GM18861 (cell line): Measurements from ENCODE around the gene COBL.

Source experiments
- ATAC-seq: cut with Tn5 transposase; IDR thresholded peaks from one replicate; pipeline ENCODE4 v1.9.1; 2021; ENCODE audit not compliant: unreplicated experiment

The COBL gene

DNA sequence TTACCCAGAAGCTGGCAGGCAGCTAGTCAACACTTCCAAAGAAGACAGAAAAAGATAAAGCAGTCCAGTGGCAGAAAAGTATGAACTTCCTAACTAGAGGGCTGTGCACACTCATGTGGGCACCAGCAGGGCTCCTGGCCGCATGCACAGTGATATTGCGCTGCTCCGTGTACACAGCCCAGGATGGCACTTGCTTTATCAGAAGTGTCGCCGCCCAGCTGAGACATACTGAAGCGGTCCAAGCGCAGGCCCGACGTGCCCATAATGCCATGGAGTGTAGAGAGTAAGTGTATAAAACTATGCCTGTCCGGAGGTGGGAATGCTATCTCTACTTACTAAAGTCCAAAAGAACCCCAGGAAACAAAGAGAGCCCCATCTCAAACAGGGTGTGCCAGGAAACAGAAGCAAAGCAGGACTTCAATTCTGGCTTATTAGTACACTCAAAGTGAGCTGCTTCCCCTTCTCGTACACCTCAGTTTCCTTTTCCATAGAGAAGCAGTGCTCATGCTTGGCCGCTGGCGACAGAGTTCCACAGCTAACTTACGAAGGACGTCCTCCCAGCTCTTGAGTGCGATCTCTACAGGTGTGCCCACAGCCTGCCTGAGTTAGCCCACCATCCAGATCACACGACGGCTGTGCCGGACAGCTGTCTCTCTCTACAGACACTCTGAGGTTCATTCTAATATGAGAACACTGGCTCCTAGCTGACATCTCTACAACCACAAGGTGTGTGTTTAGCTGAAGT is 234.3 kb downstream of the COBL start:
- no peak for ATAC-seq

DNA sequence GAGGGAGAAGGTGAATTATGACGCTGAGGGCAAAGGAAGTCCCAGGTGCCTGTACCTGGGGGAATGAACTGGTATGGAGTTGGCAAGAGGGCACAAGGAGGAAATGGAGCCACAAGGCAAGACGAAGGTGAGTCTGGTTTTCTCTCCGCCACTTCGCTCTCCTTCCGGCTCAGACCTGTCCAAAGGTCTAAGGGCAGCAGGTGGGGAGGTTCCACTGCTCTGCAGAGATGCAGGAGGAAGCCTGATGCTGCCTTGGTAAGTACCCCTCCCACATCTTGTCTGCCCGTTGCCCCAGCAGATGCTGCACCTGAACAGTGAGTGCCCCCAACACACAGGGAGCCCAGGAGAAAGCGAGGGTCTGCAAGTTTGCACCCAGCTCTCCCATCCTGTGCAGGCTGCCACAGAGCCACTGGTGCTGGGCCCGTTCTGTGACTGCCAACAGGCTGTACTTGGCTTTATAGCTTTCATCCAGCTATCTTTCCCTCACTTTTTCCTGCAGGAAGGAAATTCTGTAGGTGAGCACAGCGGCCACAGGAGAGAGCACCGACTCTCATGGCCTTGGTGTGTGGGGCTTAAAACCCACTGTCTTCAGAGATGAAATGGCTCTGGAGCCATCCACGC is 235.2 kb downstream of the COBL start:
- no peak for ATAC-seq

DNA sequence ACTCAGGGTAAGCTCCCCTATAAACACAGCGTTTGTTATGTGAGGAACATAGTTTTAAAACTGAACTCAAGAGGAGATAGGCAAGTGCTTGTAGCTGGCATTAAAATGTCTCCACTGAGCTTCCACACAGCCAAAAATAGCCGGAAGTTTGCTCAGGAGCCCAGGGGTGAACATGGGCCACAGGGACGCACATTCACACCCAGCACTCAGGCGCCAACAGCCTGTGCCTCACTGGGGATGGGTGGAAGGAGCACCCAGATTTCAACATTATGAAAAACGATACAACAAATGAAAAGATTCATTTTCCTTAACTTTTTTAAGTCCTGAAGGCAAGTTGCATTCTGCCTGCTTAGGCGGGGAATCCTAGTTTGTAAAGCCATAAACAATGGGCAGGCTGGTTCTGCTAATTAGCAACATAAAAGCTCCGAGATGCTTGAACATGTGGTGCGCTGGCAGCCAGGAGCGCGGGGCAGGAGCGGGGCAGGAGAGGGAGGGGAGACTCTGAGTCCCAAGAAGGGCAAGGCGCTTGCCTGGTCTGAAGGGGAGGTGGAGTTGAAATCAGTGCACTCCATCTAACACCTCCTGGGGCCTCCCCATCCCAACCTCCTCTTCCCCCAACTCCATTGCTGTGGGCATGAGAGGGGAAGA is 235.9 kb downstream of the COBL start:
- no peak for ATAC-seq

DNA sequence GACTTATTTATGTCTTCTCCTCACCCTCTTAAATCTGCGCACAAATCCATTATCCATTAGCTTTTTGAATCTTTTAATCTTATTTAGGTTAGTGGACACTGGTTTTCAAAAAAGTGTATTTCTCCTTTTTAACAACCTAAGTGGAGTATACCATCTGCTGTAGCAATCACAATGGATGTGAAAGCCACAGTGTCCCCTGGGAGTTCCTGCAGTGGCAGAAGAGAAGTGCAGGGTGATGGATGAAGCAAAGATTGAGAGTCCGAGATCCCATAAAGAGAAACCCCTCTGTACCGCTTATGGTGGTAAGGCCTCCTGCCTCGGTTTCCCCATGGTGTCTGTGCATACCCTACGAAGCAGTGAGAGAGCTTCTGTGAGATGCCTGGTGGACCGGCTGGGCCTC is 236.4 kb downstream of the COBL start:
- ATAC-seq, result no peak

DNA sequence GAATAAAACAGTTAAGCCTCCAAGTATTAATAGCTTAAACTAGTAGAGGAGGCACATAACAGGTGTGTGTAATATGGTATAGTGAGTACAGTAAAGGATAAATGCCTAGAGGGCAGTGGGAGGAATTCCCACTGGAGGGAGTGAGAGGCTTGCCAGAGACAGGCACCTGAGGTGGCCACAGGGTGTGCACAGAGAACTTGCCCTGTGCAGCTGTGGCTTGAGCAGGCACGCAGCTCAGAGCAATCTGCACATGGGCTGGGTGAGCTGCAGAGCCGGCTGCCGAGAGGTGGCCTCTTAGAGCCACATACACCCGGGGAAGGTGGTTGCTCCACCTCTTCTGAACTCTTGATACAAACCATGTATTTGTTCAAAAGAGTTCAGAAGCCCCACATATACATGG is 237.1 kb downstream of the COBL start:
- no peak for ATAC-seq

DNA sequence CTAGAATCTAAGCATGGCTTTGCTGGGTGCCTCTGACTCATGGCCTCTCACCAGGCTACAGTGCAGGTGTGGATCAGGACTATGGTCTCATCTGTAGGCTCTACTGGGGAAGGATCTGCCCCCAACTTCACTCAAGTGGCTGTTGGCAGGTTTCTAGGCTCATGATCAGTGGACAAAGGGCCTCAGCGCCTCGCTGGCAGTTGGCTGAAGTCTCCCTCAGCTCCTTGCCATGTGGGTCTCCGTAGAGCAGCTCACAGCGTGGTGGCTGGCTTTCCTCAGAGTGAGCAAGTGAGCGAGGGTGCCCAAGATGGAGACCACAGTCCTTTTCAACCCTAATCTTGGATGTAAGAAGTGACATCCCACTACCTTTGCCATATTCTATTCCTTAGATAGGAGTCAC is 238.0 kb downstream of the COBL start:
- ATAC-seq, result no peak

DNA sequence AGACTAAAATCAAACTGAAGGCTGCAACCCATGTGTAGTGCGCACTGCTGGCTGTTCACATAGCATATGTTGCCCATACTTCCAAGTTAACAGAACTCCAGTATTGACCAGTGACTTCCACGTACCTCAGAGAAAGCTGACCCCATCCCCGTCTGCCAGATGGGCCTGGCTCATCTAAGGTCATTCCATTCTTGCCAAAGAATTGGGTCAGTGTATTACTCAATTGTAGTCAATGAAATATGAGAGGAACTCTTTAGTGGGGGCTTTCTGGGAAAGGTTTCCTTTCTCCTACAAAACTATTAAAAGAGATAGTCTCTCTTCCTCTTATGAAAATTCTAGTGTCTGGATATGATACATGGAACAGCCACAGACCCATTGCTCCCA is 238.6 kb downstream of the COBL start:
- ATAC-seq, result no peak

DNA sequence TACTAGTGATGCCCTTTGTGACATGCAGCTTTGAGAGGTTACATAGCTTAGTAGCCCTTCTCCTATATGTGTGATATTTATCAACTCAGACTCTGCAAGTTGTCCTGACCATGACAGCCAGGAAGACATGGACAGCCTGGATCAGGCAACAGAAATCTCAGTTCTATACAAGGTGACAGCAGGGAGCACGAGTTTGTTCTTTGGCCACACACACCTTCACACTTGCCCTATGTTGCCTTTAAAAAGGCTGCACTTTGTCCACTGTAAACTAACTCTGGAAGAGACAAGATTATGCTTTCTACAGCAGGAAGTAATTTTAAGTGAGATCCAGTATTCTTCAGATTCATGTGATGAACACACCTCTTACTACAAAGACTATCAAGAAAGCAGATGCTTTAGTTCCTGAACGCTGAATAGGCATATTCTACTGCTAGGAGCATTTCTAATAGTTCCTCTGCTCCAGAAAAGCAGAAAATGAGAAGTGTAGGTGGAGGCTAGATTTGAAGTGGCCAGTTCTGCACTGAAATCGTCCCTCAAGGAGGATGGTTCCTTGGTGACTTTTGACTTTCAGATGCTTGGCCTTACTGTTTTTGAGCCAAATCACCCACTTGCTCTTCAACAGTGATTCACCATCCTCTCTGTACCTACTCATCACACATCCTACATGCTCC is 239.2 kb downstream of the COBL start:
- no peak for ATAC-seq

DNA sequence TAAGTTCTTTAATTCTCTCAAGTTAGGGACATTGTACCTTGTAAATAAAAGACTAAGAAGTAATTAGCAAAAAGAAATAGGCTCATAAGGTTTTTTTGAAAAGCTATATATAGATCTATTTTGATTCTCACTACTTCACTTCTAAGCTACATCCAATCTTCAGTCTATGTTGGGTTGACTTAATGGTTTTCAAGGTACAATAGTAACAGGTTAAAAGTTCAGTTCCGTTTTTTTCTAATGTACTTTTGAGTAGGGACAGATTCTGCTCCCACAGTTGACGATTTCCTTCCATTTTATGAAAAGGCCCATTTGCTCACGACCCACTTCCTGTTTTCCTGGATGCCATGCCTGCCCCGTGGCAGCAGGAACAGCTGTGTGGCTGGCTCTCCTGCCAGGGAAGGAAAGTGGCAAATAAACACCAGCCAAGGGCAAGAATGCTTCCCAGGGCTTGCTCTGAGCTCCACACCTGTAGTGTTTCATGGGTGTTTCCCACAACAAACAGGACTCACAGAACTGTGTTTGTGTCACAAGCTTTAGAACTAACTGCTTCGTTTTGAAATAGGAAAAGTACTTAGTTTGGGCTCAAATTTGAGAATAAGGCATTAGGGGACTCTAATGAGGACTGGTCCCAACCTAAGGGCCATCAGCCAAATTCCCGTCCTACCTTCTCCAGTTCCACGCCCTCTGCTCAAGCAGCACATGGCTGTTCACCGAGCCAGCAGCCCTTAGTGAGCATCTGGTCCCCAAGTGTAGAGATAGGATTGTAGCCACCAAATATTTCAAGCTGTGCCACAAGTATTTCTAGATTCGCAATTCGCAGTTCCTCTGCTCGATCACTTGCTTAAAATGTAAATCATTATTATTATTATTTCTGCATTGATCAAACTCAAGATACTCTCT is 240.7 kb downstream of the COBL start:
- ATAC-seq, result no peak

DNA sequence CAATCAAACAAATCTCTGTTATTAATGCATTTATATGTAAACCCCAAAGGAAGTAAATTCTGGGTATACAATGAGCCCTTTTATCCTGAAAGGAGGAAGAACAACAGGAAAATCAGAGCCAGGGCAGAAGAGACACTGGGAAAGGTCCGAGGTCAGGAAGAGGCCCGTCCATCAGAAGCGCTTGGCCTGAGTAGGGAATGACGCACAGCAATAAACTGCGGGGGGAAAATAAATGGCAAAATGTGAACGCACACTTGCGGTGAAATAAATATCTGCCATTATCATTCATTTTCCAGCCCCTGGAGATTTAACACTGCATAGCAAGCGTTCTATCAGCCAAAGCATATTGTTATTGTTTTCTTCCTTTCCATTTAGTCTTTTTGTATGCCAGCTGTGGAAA is 243.4 kb downstream of the COBL start:
- ATAC-seq, result no peak

DNA sequence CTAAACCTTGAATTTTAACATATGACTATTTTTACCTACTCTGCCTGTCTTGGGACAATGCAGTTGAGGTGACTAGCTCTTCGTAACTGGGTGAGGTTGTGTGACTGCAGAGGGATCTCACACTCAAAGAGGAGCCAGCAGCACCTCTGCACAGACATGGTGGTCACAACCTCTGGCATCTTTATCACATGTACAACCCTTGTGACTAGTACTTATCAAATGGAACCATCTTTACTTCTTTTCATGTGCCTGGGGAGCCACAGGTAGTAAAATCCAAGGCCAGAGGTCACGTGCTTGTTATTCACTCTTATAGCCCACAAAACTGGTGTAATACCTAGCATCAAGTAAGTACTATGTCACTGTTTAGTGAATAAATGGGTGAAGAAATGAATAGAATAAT is 244.3 kb downstream of the COBL start:
- no peak for ATAC-seq

DNA sequence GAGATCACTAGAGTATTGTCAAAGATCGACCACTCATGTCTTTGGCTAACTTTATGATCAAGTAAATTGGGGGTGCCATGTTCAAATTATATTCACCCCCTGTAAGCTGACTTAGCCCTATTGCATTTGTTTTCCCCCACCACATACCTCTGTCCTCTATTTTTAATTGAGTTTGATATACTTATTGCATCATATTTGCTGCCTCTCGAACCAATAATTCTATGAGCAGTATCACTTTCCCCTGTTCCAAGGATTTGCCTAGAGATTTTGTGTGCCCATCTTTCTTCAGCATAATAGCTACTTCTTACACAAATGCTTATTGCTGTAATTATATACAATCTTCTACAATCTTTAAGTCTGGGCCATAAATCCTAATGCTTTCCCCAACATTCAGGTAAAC is 245.2 kb downstream of the COBL start:
- no peak for ATAC-seq

DNA sequence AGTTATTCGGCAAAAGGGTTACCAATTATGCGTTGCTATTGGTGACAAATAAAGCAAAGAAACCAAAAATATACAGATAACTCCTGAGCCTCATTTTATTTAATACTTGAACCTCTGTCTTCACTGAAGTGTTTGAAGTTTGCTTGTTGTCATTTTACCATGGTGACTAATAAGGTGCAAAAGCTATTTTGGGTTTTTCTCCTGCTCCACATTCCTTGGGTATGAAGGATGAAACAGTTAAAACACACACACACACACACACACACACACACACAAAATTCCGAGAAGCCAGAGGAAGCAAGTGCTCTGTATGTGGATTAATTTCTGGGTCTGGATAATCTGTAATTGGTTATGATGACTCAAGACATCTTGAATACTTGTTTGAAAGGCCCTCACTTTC is 246.5 kb downstream of the COBL start:
- no peak for ATAC-seq

DNA sequence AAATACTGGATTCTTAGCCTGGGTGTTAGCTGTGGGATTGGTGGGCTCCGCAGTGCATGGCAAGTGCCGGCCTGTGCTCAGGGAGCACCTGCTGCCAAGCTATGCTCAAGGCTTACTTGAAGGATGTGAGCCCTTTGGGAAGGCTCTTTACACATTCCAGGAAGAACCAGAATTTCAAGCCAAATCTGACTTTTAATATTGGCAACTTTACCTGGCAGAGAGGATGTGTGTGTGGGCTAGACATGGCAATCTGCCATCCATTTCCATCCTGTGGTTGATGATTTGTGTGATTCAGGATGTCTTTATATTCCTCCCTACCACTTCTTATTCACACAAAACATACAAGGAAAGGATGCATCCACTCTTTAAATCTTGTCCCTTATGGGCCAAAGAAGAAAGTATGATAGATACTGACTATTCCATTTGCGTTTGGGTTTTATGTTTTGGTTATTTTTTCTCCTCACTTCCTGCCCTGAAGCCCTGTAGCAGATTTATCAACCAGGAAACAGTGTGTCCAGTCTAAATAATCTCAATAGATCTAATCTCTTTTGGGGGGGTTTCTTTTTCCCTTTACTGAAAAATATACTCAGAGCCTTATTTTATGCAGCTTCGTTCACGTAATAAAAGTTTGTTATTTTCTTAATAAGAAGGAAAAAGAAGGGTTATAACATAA is 247.1 kb downstream of the COBL start:
- no peak for ATAC-seq

DNA sequence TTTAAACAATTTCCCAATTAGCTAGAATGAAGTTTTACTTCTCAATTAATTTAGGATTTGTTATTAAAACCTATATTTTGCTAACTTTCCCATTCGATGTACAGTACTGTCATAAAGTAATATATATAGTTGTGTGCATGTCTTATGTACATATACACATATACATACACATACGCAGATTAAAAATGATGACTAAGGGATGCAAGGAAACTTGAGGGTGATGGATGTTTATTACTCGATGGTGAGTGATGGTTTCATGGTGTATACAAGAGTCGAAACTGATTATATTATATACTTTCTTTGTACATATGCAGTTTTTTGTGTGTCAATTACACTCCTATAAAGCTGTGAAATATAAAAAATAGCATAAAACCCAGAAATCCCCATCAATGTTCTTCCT is 248.2 kb downstream of the COBL start:
- no peak for ATAC-seq

DNA sequence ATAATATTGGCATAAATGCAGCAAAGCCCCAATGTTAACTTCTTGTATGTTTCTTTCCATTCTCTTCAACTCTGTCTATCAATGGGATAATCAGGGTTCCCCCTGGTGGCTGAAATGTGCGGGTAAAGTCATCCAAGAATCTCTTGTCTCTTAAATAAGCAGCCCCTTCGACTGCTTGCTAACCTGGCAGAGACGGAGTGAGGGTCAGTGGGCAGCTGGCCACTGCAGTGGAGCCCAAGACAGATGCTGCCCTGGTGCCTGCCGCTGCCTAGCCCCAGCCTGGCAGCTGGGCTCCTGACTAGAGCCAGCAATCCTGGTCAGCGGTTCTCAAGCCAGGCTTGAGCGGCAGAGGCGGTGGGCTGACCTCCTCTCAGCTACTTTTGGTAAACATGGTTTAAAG is 248.9 kb downstream of the COBL start:
- ATAC-seq, result peak; percentile 65

DNA sequence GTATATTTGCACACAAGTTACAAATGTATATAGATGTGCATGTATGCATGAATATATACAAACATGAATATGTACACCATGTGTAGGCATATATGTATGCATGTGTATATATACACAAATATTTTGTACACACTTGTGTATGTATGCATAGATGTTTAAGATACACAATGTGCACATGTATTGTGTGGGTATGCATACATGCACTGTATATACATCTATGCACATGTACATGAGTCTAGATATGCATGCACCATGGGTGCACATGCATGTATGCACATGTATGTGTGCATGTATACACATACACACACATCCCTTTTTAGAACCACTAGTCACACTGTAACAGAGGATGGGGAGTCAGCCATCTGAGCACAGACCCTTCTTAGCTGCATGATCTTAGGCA is 249.4 kb downstream of the COBL start:
- peak; percentile 18 for ATAC-seq

DNA sequence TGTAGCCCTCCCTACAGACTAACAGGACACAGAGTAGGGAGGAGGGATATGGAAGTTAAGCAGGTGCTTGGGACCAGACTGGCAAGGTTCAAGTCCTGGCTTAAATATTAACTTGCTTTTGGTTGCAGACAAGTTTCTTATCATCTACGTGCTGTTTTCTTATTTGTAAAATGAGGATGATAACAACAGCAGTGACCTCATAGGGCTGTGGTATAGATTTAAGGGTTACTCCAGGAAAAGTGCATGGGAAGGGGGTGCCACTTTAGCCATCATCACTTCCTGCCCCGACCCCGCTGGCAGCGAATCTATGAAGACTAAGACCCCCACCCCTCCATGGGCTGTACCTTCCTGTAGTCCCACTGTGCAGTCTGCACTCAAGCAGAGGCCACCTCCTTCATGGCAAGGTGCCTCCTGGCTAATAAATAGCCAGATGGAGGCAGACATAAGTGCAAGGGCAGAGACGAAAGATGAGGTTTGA is 250.2 kb downstream of the COBL start:
- no peak for ATAC-seq

DNA sequence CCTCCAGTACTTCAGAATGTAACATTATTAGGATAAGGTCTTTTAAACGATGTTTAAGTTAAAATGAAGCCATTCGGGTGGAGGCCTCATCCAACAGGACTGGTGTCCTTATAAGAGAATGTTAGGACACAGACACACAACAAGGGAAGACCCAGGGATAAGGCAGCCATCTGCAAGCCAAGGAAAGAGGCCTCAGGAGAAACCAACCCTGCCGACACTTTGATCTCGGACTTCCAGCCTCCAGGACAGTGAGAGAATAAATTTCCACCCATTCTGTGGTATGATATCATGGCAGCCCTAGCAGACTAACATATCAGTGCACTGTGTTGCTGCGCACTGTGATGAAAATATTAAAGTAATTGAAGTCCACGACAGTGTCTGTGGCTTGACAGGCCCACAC is 250.8 kb downstream of the COBL start:
- ATAC-seq, result no peak

DNA sequence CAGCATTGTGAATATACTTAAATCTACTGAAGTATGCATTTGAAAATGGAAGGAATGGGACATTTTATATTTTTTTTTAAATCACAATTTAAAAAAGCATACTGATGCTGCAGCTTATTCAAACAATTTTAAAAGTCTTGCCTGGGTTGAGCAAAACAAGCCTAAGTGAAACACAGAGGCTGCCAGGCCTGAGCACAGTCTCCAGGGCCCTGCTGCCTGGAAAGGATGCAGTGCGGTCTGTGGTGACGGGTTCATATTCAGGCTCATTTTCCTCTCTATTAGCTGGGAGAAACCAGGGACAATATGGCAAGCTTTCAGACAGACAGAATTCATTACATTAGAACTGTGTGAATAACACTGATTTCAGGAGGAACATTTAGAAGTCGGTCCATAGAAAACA is 251.9 kb downstream of the COBL start:
- no peak for ATAC-seq
